Right ventricle myocardium inferior (tissue), 1 donor: ENCODE results near the gene SREBF2. TPM values are rescaled to one million over a fixed set of nuclear protein-coding genes. Genes with fewer than 3 reads are reported as not detected.

Source experiments
- ATAC-seq: fragments of 200-7000 bp; cut with Tn5 transposase; one replicate; pipeline ENCODE4 v1.9.1; 2020; ENCODE audit warnings: mild to moderate bottlenecking, moderate library complexity
- DNase-seq: peaks from one replicate; pipeline ENCODE4 v3.0.0; 2021; ENCODE audit errors: missing footprints
- intact Hi-C: fragments of 100-400 bp; cut with DNase I; formaldehyde crosslinking; loops from one replicate; pipeline ENCODE4 v1.11.0; 2022
- total RNA-seq: library from RNA; stranded (reverse); fragmentation: NEBNext Ultra II Directional; extraction: Animal tissue kit (Norgen Biotek cat#: 25700); gene quantifications from one replicate; pipeline ENCODE4 v1.2.1, GENCODE V29; 2021
- donor health status: DM: no; HTN: yes; CAD: no; lungs with severe emphysema.

SREBF2 gene
- total RNA-seq, 1 donor from 2014 or later, result 75.5 TPM

- intact Hi-C loops, result no loop called here
- ATAC-seq (no peak), DNase-seq (no peak)
Observed at GRCh38 chr22:41818011-41818410, 14.9 kb upstream of the SREBF2 start.

- DNase-seq (no peak), ATAC-seq (no peak)
- intact Hi-C loops, result no loop called here
Observed at GRCh38 chr22:41818596-41818995, 14.3 kb upstream of the SREBF2 start.

GRCh38 chr22:41819257-41819656, 13.6 kb upstream of the SREBF2 start:
- DNase-seq, result no peak
- intact Hi-C loops, result no loop called here
- ATAC-seq, result no peak

- ATAC-seq, result no peak
- intact Hi-C loops, result no loop called here
- DNase-seq, result no peak
Observed at GRCh38 chr22:41820447-41820846, 12.5 kb upstream of the SREBF2 start.

GRCh38 chr22:41821471-41822316, 11.2 kb upstream of the SREBF2 start:
- intact Hi-C loops, result no loop called here
- ATAC-seq (no peak), DNase-seq (no peak)

GRCh38 chr22:41822317-41823057, 10.4 kb upstream of the SREBF2 start:
- intact Hi-C loops, result loop anchor here (1.0 kb wide), 1 partner anchor 119 kb away; no protein-coding TSS in a partner anchor
- ATAC-seq (peak; percentile 16), DNase-seq (no peak)

- intact Hi-C loops, result loop anchor here (1.0 kb wide), 1 partner anchor 118 kb away; no protein-coding TSS in a partner anchor
- ATAC-seq (no peak), DNase-seq (no peak)
Observed at GRCh38 chr22:41823797-41824196, 9.1 kb upstream of the SREBF2 start.

- intact Hi-C loops, result no loop called here
- no peak for ATAC-seq
- DNase-seq, result no peak
Observed at GRCh38 chr22:41825376-41825775, 7.5 kb upstream of the SREBF2 start.

GRCh38 chr22:41826021-41826420, 6.9 kb upstream of the SREBF2 start:
- intact Hi-C loops, result no loop called here
- DNase-seq, result no peak
- ATAC-seq, result peak; percentile 8

GRCh38 chr22:41826430-41827383, 6.2 kb upstream of the SREBF2 start:
- peak; percentile 60 for ATAC-seq
- intact Hi-C loops, result no loop called here
- DNase-seq, result no peak

GRCh38 chr22:41827671-41828070, 5.2 kb upstream of the SREBF2 start:
- intact Hi-C loops, result no loop called here
- ATAC-seq (no peak), DNase-seq (no peak)

- ATAC-seq (no peak), DNase-seq (no peak)
- intact Hi-C loops, result no loop called here
Observed at GRCh38 chr22:41828516-41828915, 4.4 kb upstream of the SREBF2 start.

- ATAC-seq (no peak), DNase-seq (no peak)
- intact Hi-C loops, result loop anchor here (5.0 kb wide), 1 partner anchor 42 kb away; no protein-coding TSS in a partner anchor
Observed at GRCh38 chr22:41830174-41830573, 2.7 kb upstream of the SREBF2 start.

GRCh38 chr22:41831383-41831782, 1.5 kb upstream of the SREBF2 start:
- intact Hi-C loops, result loop anchor here (5.0 kb wide), 1 partner anchor 41 kb away; no protein-coding TSS in a partner anchor
- ATAC-seq (no peak), DNase-seq (no peak)

- ATAC-seq (no peak), DNase-seq (no peak)
- intact Hi-C loops, result loop anchor here (5.0 kb wide), 1 partner anchor 40 kb away; no protein-coding TSS in a partner anchor
Observed at GRCh38 chr22:41831828-41832552, 915 bp upstream of the SREBF2 start.

GRCh38 chr22:41833369-41834004, 582 bp downstream of the SREBF2 start:
- DNase-seq (peak; percentile 75), ATAC-seq (peak; percentile 23)
- intact Hi-C loops, result loop anchor here (5.0 kb wide), 1 partner anchor 39 kb away; no protein-coding TSS in a partner anchor
